NCI-H2107 (cell line): Measurements from ENCODE around the gene GSTA4.
"Not testable (repeated sequence)": the region's sequence is repeated elsewhere in the genome, so short reads cannot be mapped to it uniquely, and the experiment has no call there.

ENCODE experiments used
- DNase-seq: peaks from one replicate; lab custom pipeline; 2025; lab: John Stamatoyannopoulos, UW

GSTA4 gene

GRCh38 chr6:52975580-52975979 lies 19.5 kb downstream of the GSTA4 start:
- DNase-seq: no peak

GRCh38 chr6:52972989-52973388 lies 22.1 kb downstream of the GSTA4 start:
- no peak for DNase-seq

- DNase-seq: no peak
Observed at GRCh38 chr6:52969359-52969758, 25.7 kb downstream of the GSTA4 start.

GRCh38 chr6:52966101-52966500 lies 29.0 kb downstream of the GSTA4 start:
- DNase-seq: no peak

GRCh38 chr6:52965380-52965779 lies 29.7 kb downstream of the GSTA4 start:
- no peak for DNase-seq

GRCh38 chr6:52964318-52964717 lies 30.8 kb downstream of the GSTA4 start:
- DNase-seq: no peak

GRCh38 chr6:52962701-52963100 lies 32.4 kb downstream of the GSTA4 start:
- no peak for DNase-seq

- not testable (repeated sequence) for DNase-seq
Observed at GRCh38 chr6:52961022-52961421, 34.1 kb downstream of the GSTA4 start.

GRCh38 chr6:52960211-52960610 lies 34.9 kb downstream of the GSTA4 start:
- not testable (repeated sequence) for DNase-seq

GRCh38 chr6:52958546-52959255 lies 36.4 kb downstream of the GSTA4 start:
- DNase-seq: no peak

GRCh38 chr6:52955871-52956270 lies 39.2 kb downstream of the GSTA4 start:
- DNase-seq: no peak

GRCh38 chr6:52953911-52954839 lies 40.9 kb downstream of the GSTA4 start:
- DNase-seq: no peak

GRCh38 chr6:52946306-52946705 lies 48.8 kb downstream of the GSTA4 start:
- DNase-seq: no peak

- DNase-seq: not testable (repeated sequence)
Observed at GRCh38 chr6:52942821-52943220, 52.3 kb downstream of the GSTA4 start.

GRCh38 chr6:52942221-52942620 lies 52.9 kb downstream of the GSTA4 start:
- no peak for DNase-seq

- no peak for DNase-seq
Observed at GRCh38 chr6:52937908-52938307, 57.2 kb downstream of the GSTA4 start.

GRCh38 chr6:52933778-52934177 lies 61.3 kb downstream of the GSTA4 start:
- no peak for DNase-seq

- no peak for DNase-seq
Observed at GRCh38 chr6:52931351-52931750, 63.7 kb downstream of the GSTA4 start.

- DNase-seq: no peak
Observed at GRCh38 chr6:52929321-52930164, 65.5 kb downstream of the GSTA4 start.
